ENCODE data around the gene IFNL2.
"Not testable (repeated sequence)": the region's sequence is repeated elsewhere in the genome, so short reads cannot be mapped to it uniquely, and the experiment has no call there.

Gene IFNL2

GRCh38 chr19:39253374-39254149 lies 14.6 kb upstream of the IFNL2 start:
- DNase-seq (ENCODE audit: low spot score) = no peak

GRCh38 chr19:39254531-39255345 lies 13.5 kb upstream of the IFNL2 start:
- no peak for DNase-seq (ENCODE audit: low spot score)

- DNase-seq (ENCODE audit: low spot score) = no peak
Observed at GRCh38 chr19:39257227-39257626, 11.0 kb upstream of the IFNL2 start.

GRCh38 chr19:39261704-39262103 lies 6.5 kb upstream of the IFNL2 start:
- no peak for DNase-seq (ENCODE audit: low spot score)

- DNase-seq (ENCODE audit: low spot score) = no peak
Observed at GRCh38 chr19:39262496-39262895, 5.7 kb upstream of the IFNL2 start.

- no peak for DNase-seq (ENCODE audit: low spot score)
Observed at GRCh38 chr19:39263912-39264305, 4.3 kb upstream of the IFNL2 start.

GRCh38 chr19:39264306-39265290 lies 3.6 kb upstream of the IFNL2 start:
- peak; percentile 3 for DNase-seq (ENCODE audit: low spot score)

GRCh38 chr19:39265321-39265916 lies 2.8 kb upstream of the IFNL2 start:
- DNase-seq (ENCODE audit: low spot score) = peak; percentile 18

GRCh38 chr19:39268531-39269223 lies 481 bp downstream of the IFNL2 start:
- DNase-seq (ENCODE audit: low spot score) = not testable (repeated sequence)

GRCh38 chr19:39269369-39269768 lies 1.2 kb downstream of the IFNL2 start:
- DNase-seq (ENCODE audit: low spot score) = not testable (repeated sequence)

- no peak for DNase-seq (ENCODE audit: low spot score)
Observed at GRCh38 chr19:39270036-39270871, 2.1 kb downstream of the IFNL2 start.

- not testable (repeated sequence) for DNase-seq (ENCODE audit: low spot score)
Observed at GRCh38 chr19:39273859-39274258, 5.7 kb downstream of the IFNL2 start.

GRCh38 chr19:39275578-39275977 lies 7.4 kb downstream of the IFNL2 start:
- DNase-seq (ENCODE audit: low spot score) = no peak

GRCh38 chr19:39276740-39277139 lies 8.5 kb downstream of the IFNL2 start:
- no peak for DNase-seq (ENCODE audit: low spot score)

GRCh38 chr19:39277598-39277997 lies 9.4 kb downstream of the IFNL2 start:
- DNase-seq (ENCODE audit: low spot score) = no peak

GRCh38 chr19:39282021-39282420 lies 13.8 kb downstream of the IFNL2 start:
- DNase-seq (ENCODE audit: low spot score) = no peak

GRCh38 chr19:39284032-39284431 lies 15.8 kb downstream of the IFNL2 start:
- DNase-seq (ENCODE audit: low spot score) = no peak

- no peak for DNase-seq (ENCODE audit: low spot score)
Observed at GRCh38 chr19:39293394-39293793, 25.2 kb downstream of the IFNL2 start.

GRCh38 chr19:39296055-39296645 lies 28.0 kb downstream of the IFNL2 start, which contains the start of gene IFNL1:
Gene IFNL1 (plus strand): TSS chr19:39296407. CDS start chr19:39296422, 15 bp downstream.
- DNase-seq (ENCODE audit: low spot score) = no peak

- no peak for DNase-seq (ENCODE audit: low spot score)
Observed at GRCh38 chr19:39296906-39297305, 28.7 kb downstream of the IFNL2 start.

All from cerebellar cortex (tissue), 1 donor.